ENCODE measurements around the gene CCDC63.

CCDC63 gene

GRCh38 chr12:110933326-110933974 is 86.7 kb downstream of the CCDC63 start:
- in situ Hi-C loops (cut with MboI; ENCODE audit: low sequenced_read_pairs, unreplicated experiment) = no loop called here

GRCh38 chr12:110934093-110934852 is 87.5 kb downstream of the CCDC63 start:
- in situ Hi-C loops (cut with MboI; ENCODE audit: low sequenced_read_pairs, unreplicated experiment) = no loop called here
- DNase-seq (ENCODE audit: low spot score) = no peak
- TF ChIP-seq CTCF (IDR thresholded peaks at IDR 0.05; ENCODE audit: borderline replicate concordance, control extremely low read depth, extremely low read depth, insufficient read depth, missing control alignments) = no peak

More at GRCh38 chr12:110933326-110933974, 86.7 kb downstream of the CCDC63 start:
- DNase-seq (ENCODE audit: low spot score) = no peak
- TF ChIP-seq CTCF (IDR thresholded peaks at IDR 0.05; ENCODE audit: borderline replicate concordance, control extremely low read depth, extremely low read depth, insufficient read depth, missing control alignments) = no peak

- no peak for TF ChIP-seq CTCF (IDR thresholded peaks at IDR 0.05; ENCODE audit: borderline replicate concordance, control extremely low read depth, extremely low read depth, insufficient read depth, missing control alignments)
- in situ Hi-C loops (cut with MboI; ENCODE audit: low sequenced_read_pairs, unreplicated experiment) = no loop called here
- DNase-seq (ENCODE audit: low spot score) = no peak
Observed at GRCh38 chr12:110935588-110935987, 88.8 kb downstream of the CCDC63 start.

- DNase-seq (ENCODE audit: low spot score) = no peak
- in situ Hi-C loops (cut with MboI; ENCODE audit: low sequenced_read_pairs, unreplicated experiment) = no loop called here
- no peak for TF ChIP-seq CTCF (IDR thresholded peaks at IDR 0.05; ENCODE audit: borderline replicate concordance, control extremely low read depth, extremely low read depth, insufficient read depth, missing control alignments)
Observed at GRCh38 chr12:110936367-110937103, 89.7 kb downstream of the CCDC63 start.

GRCh38 chr12:110937104-110937641 is 90.4 kb downstream of the CCDC63 start:
- in situ Hi-C loops (cut with MboI; ENCODE audit: low sequenced_read_pairs, unreplicated experiment) = no loop called here
- peak; percentile 85 for DNase-seq (ENCODE audit: low spot score)
- TF ChIP-seq CTCF (IDR thresholded peaks at IDR 0.05; ENCODE audit: borderline replicate concordance, control extremely low read depth, extremely low read depth, insufficient read depth, missing control alignments) = peak; percentile 94

- DNase-seq (ENCODE audit: low spot score) = no peak
- no peak for TF ChIP-seq CTCF (IDR thresholded peaks at IDR 0.05; ENCODE audit: borderline replicate concordance, control extremely low read depth, extremely low read depth, insufficient read depth, missing control alignments)
- in situ Hi-C loops (cut with MboI; ENCODE audit: low sequenced_read_pairs, unreplicated experiment) = no loop called here
Observed at GRCh38 chr12:110940296-110940695, 93.5 kb downstream of the CCDC63 start.
